Hematopoietic multipotent progenitor cell treated with erythropoietin and hydrocortisone succinate and interleukin-3 and kit ligand, for 4 days (in vitro differentiated cells): ENCODE results near the gene NBEA.
"Not testable (repeated sequence)": the region's sequence is repeated elsewhere in the genome, so short reads cannot be mapped to it uniquely, and the experiment has no call there.

Experiments
- DNase-seq: peaks from one replicate; pipeline ENCODE4 v3.0.0-alpha.2; 2015

The NBEA gene

GRCh38 chr13:35092251-35092650 lies 150.2 kb downstream of the NBEA start:
- DNase-seq = no peak

DNA sequence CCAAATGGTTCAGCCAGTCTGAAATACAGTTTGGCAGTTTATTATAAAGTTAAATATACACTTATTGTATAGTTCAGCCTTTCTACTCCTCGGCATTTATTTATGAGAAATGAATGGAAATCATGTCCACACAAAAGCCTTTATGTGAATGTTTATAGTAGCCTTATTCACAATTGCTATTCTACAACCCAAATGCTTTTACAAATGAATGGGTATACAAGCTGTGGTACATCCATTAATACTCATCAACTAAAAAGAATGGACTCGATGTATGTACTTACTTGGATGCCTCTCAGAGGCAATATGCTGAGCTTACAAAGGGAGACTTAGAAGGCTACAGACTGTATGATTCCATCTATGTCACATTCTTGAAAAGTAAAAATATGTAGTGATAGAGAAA lies 150.7 kb downstream of the NBEA start:
- DNase-seq = no peak

DNA sequence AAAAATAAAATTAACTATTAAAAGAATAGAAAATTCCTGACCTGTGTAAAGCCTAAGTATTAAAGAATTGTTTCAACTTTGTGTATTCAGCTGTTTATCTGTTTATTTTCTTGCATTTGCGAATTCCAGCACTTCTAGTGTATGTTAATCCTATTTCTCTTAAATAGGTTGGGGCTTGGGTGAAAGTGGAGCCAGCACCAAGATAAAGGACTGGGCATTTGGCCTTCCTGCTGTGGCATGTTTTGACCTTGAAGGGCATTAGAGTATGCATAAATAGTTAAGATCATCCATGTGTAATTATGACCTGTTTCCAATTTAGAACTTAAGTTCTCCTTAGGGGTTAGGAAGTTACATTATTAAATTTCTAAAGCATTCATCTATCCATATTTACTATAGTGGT lies 151.3 kb downstream of the NBEA start:
- no peak for DNase-seq

DNA sequence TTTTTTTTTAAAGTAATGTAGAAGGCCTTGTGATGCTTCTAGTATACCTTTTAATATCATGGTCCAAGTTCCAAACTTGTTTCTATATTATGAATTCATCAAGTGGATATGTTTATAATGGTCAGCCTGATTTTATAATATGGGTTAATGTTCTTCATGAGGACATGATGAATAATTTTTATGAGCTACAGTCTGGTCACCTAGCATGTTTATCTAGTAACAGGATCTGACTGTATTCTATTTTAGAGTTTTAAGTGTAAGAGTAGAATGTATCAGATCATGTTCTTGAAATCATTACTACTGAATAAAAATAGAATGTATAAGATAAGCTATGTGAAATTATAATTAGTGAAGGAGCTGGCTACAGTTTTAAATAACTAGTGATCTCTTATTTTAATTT lies 164.7 kb downstream of the NBEA start:
- not testable (repeated sequence) for DNase-seq

GRCh38 chr13:35107535-35107934 lies 165.5 kb downstream of the NBEA start:
- DNase-seq = no peak

GRCh38 chr13:35113612-35114011 lies 171.5 kb downstream of the NBEA start:
- not testable (repeated sequence) for DNase-seq

- DNase-seq = no peak
Observed at GRCh38 chr13:35127466-35127865, 185.4 kb downstream of the NBEA start.

- DNase-seq = no peak
Observed at GRCh38 chr13:35129500-35129899, 187.4 kb downstream of the NBEA start.

DNA sequence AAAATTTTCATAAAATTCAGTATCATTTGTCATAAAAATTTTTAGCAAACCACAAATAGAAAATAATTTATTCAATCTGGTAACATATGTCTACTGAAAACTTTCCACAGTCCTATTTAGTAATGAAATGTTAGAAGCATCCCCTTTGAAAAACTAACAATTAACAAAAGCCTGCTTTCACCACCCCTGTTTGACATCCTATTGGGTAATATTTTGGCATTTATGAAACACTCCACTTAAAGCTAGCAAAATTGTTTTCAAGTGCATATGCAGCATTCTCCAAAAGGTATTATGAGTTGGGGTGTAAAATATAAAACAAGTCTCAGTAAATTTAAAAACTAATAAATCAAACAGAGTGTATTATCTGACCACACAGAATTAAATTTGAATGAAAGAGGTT lies 189.4 kb downstream of the NBEA start:
- DNase-seq = no peak

- no peak for DNase-seq
Observed at GRCh38 chr13:35136585-35136984, 194.5 kb downstream of the NBEA start.

- DNase-seq = peak; percentile 60
Observed at GRCh38 chr13:35139591-35139990, 197.5 kb downstream of the NBEA start.

DNA sequence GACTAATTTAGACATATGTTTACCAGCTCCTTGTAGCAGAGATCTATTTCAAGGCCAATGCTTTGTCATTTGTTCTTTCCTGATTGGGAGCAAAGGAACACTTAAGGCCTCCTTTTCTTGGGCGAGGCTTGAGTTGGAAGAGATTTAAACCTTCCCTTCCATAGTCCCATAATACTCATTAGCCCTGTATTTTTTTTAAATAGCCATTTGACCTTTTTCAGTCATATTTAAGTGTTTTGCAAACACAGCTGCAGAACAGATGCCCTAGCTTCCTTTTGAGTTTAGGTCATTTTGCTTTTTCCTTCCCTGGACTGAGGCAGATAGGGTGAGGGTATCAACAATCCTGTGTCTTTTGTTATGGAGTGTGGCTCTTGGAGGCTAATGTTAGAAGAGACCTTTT lies 198.3 kb downstream of the NBEA start:
- no peak for DNase-seq

DNA sequence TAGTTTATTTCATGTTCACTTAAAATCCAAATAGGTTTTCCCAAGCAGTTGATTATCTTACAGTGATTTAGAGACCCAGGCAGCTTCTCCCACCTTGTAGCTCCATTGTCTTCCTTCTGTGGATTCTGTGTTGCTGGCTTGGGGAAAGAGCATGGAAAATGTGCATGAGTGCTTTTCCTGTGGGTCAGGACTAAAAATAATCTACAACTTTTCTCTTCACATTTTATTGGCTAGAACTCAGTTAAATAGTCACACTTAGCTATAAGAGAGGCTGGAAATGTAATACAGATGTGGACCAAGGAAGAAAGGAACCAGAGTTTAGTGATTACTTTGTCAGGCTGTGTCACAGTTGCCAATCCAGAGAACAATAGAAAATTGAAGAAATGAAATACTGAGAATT lies 198.8 kb downstream of the NBEA start:
- no peak for DNase-seq

GRCh38 chr13:35143123-35143522 lies 201.1 kb downstream of the NBEA start:
- DNase-seq = no peak

GRCh38 chr13:35144166-35144890 lies 202.3 kb downstream of the NBEA start:
- DNase-seq = no peak

DNA sequence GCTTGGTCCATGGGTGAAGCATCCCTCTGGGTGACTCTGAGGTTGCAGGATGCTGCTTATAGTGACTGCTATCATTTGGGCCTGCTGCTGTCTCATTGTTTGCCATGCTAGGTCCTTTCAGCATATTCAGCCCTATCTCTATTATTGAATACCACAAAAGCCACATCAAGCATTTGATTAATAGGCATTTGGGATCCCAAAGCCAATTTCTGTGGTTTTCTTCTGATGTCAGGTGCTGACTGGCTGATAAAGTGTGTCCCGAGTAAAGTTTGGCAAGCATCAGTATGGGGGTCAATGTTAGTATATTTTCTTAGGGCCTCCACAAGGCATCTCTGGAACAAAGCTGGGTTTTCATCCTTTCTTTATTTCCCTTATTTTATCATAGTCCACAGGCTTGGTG lies 204.6 kb downstream of the NBEA start:
- DNase-seq = peak; percentile 22

GRCh38 chr13:35157143-35157755 lies 215.2 kb downstream of the NBEA start:
- peak; percentile 76 for DNase-seq

DNA sequence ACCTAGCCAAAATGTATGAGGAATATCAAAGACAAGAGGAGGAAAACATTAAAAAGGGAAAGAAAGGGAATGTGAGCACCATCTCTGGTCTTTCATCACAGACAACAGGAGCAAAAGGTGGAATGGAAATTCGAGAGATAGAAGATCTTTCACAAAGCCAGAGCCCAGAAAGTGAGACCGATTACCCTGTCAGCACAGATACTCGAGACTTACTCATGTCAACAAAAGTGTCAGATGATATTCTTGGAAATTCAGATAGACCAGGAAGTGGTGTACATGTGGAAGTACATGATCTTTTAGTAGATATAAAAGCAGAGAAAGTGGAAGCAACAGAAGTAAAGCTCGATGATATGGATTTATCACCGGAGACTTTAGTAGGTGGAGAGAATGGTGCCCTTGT lies 217.0 kb downstream of the NBEA start:
- peak; percentile 7 for DNase-seq

GRCh38 chr13:35160896-35161295 lies 218.8 kb downstream of the NBEA start:
- no peak for DNase-seq

DNA sequence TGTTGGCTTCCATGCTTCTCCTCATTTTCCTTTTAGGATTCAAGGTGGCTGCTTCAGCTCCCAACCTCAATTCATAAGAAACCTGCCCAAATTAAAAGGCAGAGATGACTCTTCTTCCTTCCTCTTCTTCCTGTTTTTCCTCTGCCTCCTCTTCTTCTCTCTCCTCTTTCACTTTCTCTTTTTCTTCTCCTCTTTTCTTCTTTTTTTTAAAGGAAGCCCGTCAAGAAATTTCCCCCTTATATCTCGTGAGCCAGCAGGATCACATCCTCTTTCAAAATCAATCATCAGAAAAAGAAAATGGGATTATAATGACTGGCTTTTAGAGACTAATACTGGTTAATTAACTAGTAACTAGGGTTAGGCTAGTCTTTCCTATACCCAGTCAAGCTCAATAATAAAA lies 220.3 kb downstream of the NBEA start:
- DNase-seq = no peak

GRCh38 chr13:35163674-35164073 lies 221.6 kb downstream of the NBEA start:
- DNase-seq = no peak

DNA sequence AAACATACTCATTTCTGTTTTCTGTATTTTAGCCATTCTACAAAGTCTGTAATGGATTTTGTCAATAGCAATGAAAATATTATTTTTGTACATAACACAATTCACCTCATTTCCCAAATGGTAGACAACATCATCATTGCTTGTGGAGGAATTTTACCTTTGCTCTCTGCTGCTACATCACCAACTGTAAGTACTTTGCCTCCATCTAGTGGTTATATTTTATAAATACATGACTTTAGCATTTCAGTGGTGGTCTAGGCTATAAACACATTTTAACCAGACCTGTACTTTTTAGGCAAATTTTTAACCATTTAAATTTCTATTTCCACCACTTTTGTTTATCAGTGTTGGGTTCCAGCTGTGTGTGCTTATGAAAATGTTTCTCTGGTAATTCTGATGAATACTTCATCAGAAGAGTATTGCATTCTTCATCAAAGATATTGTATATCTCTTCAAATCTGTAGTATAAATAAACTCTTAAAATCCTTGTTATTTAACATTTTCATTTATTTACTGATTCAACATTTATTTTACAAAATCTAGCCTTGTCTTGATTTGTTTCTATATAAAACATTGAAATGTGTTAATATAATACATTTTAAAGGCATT lies 222.4 kb downstream of the NBEA start:
- DNase-seq = peak; percentile 77

DNA sequence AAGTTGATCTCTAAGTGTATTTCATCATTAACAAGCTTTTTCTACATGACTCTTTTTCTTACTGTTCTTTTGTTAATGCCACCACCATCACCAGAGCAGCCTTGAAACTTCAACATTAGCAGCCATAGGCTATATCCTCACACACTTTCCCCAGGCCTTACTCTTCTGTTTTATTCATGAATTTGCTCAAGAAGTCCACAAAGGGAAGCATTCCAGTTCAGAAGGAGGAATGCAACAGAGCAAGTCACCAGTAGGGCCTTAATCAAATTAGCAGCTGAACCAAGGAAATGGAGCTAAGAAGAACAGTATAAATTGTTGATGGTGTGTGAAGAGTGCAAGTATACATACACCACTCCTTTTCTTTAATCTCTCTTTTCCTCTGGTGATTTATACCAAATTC lies 223.1 kb downstream of the NBEA start:
- no peak for DNase-seq

GRCh38 chr13:35179494-35179893 lies 237.4 kb downstream of the NBEA start:
- no peak for DNase-seq
